22Rv1 (cell line): ENCODE data around the gene FBXL12.

Experiments used
- CTCF ChIP-seq: fragments of 450-650 bp; IDR thresholded peaks from 2 replicates; pipeline ENCODE4 v1.5.1; 2017; ENCODE audit warnings: mild to moderate bottlenecking
- ZFX ChIP-seq: fragments of 450-650 bp; IDR thresholded peaks from 2 replicates; pipeline ENCODE4 v1.6.1; 2017; ENCODE audit warnings: antibody characterized with exemption, borderline replicate concordance

GRCh38 chr19:9848060-9848459 is 29.2 kb upstream of the FBXL12 start:
- TF ChIP-seq CTCF, result peak; percentile 72
- TF ChIP-seq ZFX, result no peak
